OCI-LY3 (cell line): ENCODE measurements around the gene FASTK.

Experiments
- H2AFZ ChIP-seq: fragments of 200-600, 300-600 bp; shearing (Covaris generic); 2 replicates; pipeline ENCODE4 v1.6.0; 2014; ENCODE audit warnings: antibody characterized with exemption, low read depth, low read length
- H3K27ac ChIP-seq: fragments of 200-600, 300-600 bp; sonication (generic); 2 replicates; pipeline ENCODE4 v1.5.1; 2014; ENCODE audit warnings: mild to moderate bottlenecking, low read length, moderate library complexity, mixed read lengths
- H3K27me3 ChIP-seq: fragments of 200-600, 300-600 bp; sonication (generic); 2 replicates; pipeline ENCODE4 v1.6.1; 2014; ENCODE audit warnings: low read depth, low read length, mixed read lengths
- H3K36me3 ChIP-seq: fragments of 200-600, 300-600 bp; sonication (generic); replicated peaks from 2 replicates; pipeline ENCODE3; 2014; ENCODE audit warnings: low read depth, low read length, mixed read lengths
- H3K4me1 ChIP-seq: fragments of 300-600, 200-600 bp; sonication (generic); 2 replicates; pipeline ENCODE4 v1.6.1; 2014; ENCODE audit warnings: low read length, mixed read lengths
- H3K4me2 ChIP-seq: fragments of 200-600, 300-600 bp; sonication (generic); 2 replicates; pipeline ENCODE4 v1.6.1; 2014; ENCODE audit warnings: low read length, mixed read lengths
- H3K4me3 ChIP-seq: fragments of 300-600, 200-600 bp; sonication (generic); 2 replicates; pipeline ENCODE4 v1.5.1; 2014; ENCODE audit warnings: antibody characterized with exemption, mild to moderate bottlenecking, low read length, moderate library complexity
- H3K79me2 ChIP-seq: fragments of 300-600, 200-600 bp; shearing (Covaris generic); 2 replicates; pipeline ENCODE4 v1.6.1; 2014; ENCODE audit warnings: mild to moderate bottlenecking, low read length, mixed read lengths
- H3K9ac ChIP-seq: fragments of 300-600, 200-600 bp; shearing (Covaris generic); 2 replicates; pipeline ENCODE4 v1.6.0; 2014; ENCODE audit warnings: mild to moderate bottlenecking, low read length, moderate library complexity
- H3K9me3 ChIP-seq: fragments of 200-600, 300-600 bp; shearing (Covaris generic); 2 replicates; pipeline ENCODE4 v1.6.1; 2014; ENCODE audit warnings: low read length, mixed read lengths; ENCODE audit not compliant: insufficient read depth
- H4K20me1 ChIP-seq: fragments of 200-600, 300-600 bp; sonication (generic); 2 replicates; pipeline ENCODE4 v1.6.1; 2016; ENCODE audit warnings: low read length, mixed read lengths; ENCODE audit not compliant: insufficient read depth
- EZH2phosphoT487 ChIP-seq: fragments of 200-600 bp; shearing (Covaris generic); IDR thresholded peaks from 2 replicates; pipeline ENCODE4 v1.6.1; 2018; ENCODE audit warnings: antibody characterized with exemption, mixed run types, low read depth
- TF ChIP-seq, protein P1 (sequence below): fragments of 200-600, 300-600 bp; sonication (generic); IDR thresholded peaks from 2 replicates; pipeline ENCODE4 v1.5.1; 2014; ENCODE audit warnings: antibody characterized with exemption, low read length, low read depth

FASTK gene

DNA sequence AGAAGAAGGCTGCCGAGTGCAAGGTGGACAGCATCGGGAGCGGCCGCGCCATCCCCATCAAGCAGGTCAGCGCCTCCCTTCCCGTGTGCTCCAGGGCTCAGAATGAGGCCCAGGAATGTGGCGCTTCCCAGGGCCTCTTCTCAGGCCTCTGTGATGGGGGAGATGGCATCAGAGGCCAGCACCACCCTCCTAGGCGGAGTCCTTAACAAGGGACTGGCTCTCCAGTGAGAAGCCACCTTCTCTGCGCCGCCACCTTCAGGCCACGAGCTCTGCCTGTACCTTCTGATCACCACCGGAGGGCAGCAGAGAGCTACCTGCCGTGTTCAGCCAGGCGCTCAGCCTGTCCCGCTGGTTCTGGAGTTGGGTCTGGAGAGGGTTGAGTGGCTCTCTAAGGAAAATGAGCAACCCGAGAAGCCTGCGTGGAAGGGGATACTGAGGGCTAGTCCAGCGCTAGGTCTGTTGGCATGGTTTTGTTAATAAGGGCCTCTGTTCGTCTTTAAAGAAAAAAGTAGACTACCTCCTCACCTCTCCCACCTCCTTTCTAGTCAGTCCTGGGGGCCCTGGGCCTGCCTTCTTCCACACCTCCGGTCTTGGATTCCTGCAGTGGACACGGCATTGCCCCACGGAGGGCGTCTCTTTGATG is 43.3 kb upstream of the FASTK start:
- Histone ChIP-seq H3K9ac (no peak overlapping the region), H3K27ac (no peak overlapping the region), H3K36me3 (no peaks in the 10 kb centered on the region)

GRCh38 chr7:151123158-151123821 is 42.7 kb upstream of the FASTK start:
- Histone ChIP-seq H4K20me1 (peaks cover 11% of the 10 kb centered on the region), H3K4me2 (no peak overlapping the region), H2AFZ (no peak overlapping the region), H3K4me3 (no peak overlapping the region), H3K36me3 (no peaks in the 10 kb centered on the region), H3K9me3 (no peaks in the 10 kb centered on the region), H3K79me2 (no peaks in the 10 kb centered on the region), H3K27ac (no peak overlapping the region), H3K27me3 (no peaks in the 10 kb centered on the region), H3K4me1 (no peaks in the 10 kb centered on the region), H3K9ac (no peak overlapping the region)
- TF ChIP-seq, protein P1, sequence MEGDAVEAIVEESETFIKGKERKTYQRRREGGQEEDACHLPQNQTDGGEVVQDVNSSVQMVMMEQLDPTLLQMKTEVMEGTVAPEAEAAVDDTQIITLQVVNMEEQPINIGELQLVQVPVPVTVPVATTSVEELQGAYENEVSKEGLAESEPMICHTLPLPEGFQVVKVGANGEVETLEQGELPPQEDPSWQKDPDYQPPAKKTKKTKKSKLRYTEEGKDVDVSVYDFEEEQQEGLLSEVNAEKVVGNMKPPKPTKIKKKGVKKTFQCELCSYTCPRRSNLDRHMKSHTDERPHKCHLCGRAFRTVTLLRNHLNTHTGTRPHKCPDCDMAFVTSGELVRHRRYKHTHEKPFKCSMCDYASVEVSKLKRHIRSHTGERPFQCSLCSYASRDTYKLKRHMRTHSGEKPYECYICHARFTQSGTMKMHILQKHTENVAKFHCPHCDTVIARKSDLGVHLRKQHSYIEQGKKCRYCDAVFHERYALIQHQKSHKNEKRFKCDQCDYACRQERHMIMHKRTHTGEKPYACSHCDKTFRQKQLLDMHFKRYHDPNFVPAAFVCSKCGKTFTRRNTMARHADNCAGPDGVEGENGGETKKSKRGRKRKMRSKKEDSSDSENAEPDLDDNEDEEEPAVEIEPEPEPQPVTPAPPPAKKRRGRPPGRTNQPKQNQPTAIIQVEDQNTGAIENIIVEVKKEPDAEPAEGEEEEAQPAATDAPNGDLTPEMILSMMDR = no peak
- no peak for TF ChIP-seq EZH2phosphoT487

More for the DNA sequence above, 43.3 kb upstream of the FASTK start:
- Histone ChIP-seq H3K79me2 (no peaks in the 10 kb centered on the region), H3K4me2 (no peak overlapping the region), H3K4me3 (no peak overlapping the region), H2AFZ (no peak overlapping the region), H3K27me3 (no peaks in the 10 kb centered on the region), H3K9me3 (no peaks in the 10 kb centered on the region), H3K4me1 (no peaks in the 10 kb centered on the region), H4K20me1 (peaks cover 11% of the 10 kb centered on the region)
- TF ChIP-seq, protein P1 = peak; percentile 98
- TF ChIP-seq EZH2phosphoT487 = no peak

DNA sequence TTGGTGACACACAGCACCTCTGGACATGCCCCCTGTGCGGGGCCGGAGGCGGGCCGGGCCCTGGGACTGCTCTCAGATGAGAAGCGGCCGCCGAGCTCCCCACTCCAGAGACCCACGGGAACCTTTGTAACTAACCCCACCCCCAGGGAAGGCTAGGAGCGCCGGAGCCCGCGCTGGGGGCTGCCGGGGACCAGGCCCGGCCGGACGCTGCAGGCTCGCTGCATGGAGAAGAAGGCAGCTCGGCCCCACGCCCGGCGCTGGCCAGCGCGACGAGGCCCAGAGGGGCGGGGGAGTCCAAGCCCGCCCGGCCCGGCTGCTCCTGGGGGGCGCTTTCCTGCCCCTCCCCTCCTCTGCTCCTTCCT is 42.2 kb upstream of the FASTK start:
- H3K79me2 ChIP-seq = no peaks in the 10 kb centered on the region
- H3K4me2 ChIP-seq = no peak overlapping the region
- TF ChIP-seq EZH2phosphoT487 = no peak
- TF ChIP-seq, protein P1 = no peak
- no peaks in the 10 kb centered on the region for H3K9me3 ChIP-seq
- H3K9ac ChIP-seq = no peak overlapping the region
- H4K20me1 ChIP-seq = peaks cover 11% of the 10 kb centered on the region
- no peaks in the 10 kb centered on the region for H3K27me3 ChIP-seq
- no peak overlapping the region for H3K4me3 ChIP-seq
- no peak overlapping the region for H2AFZ ChIP-seq
- H3K27ac ChIP-seq = no peak overlapping the region
- H3K4me1 ChIP-seq = no peaks in the 10 kb centered on the region
- no peaks in the 10 kb centered on the region for H3K36me3 ChIP-seq

GRCh38 chr7:151122276-151122675 is 41.7 kb upstream of the FASTK start:
- H3K4me3 ChIP-seq = no peak overlapping the region
- no peak for TF ChIP-seq EZH2phosphoT487
- TF ChIP-seq, protein P1 = no peak
- H3K36me3 ChIP-seq = no peaks in the 10 kb centered on the region
- no peaks in the 10 kb centered on the region for H3K27me3 ChIP-seq
- H3K4me2 ChIP-seq = no peak overlapping the region
- no peak overlapping the region for H3K27ac ChIP-seq
- H2AFZ ChIP-seq = no peak overlapping the region
- no peaks in the 10 kb centered on the region for H3K4me1 ChIP-seq
- no peaks in the 10 kb centered on the region for H3K9me3 ChIP-seq
- no peaks in the 10 kb centered on the region for H3K79me2 ChIP-seq
- no peak overlapping the region for H3K9ac ChIP-seq
- peaks cover 8% of the 10 kb centered on the region for H4K20me1 ChIP-seq
